ENCODE data around the gene INPP5J. TPM values are rescaled to one million over a fixed set of nuclear protein-coding genes. Genes with fewer than 3 reads are reported as not detected.
A peak's percentile ranks its signal among the peaks of the same experiment; 100 is the strongest.

The INPP5J gene
- total RNA-seq, 1 donor from 2014 or later, result 5.2 TPM

DNA sequence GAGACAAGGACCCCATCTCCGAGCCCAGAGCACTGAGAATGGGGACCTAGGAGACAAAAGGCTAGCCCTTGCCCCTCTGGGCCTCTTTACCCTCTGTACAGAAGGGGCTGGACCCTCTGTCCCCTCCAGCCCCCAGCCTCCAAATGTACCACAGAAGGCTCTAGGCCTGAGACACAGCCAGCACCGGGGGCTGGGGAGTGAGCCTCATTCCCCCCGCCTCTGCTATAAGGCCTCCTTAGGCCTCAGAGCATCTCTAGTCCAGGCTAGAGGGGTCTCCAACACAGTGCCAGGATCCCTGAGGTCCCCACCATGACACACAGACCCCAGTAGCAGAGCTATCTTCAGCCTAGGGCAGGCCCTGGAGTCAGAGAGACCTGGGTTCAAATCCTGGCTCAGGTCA is 36.8 kb upstream of the INPP5J start:
- Mint-ChIP-seq H3K4me3 (ENCODE audit: unreplicated experiment) (no peak overlapping the region), H3K27me3 (ENCODE audit: low read depth) (no peaks in the 10 kb centered on the region), H3K27ac (ENCODE audit: unreplicated experiment) (no peak overlapping the region), H3K36me3 (ENCODE audit: low read depth) (peaks cover 3% of the 10 kb centered on the region), H3K4me1 (ENCODE audit: low read depth) (peaks cover 35% of the 10 kb centered on the region), H3K9me3 (ENCODE audit: low read depth) (no peaks in the 10 kb centered on the region)
- DNase-seq (ENCODE audit: low spot score), result no peak
- TF ChIP-seq, protein P1, sequence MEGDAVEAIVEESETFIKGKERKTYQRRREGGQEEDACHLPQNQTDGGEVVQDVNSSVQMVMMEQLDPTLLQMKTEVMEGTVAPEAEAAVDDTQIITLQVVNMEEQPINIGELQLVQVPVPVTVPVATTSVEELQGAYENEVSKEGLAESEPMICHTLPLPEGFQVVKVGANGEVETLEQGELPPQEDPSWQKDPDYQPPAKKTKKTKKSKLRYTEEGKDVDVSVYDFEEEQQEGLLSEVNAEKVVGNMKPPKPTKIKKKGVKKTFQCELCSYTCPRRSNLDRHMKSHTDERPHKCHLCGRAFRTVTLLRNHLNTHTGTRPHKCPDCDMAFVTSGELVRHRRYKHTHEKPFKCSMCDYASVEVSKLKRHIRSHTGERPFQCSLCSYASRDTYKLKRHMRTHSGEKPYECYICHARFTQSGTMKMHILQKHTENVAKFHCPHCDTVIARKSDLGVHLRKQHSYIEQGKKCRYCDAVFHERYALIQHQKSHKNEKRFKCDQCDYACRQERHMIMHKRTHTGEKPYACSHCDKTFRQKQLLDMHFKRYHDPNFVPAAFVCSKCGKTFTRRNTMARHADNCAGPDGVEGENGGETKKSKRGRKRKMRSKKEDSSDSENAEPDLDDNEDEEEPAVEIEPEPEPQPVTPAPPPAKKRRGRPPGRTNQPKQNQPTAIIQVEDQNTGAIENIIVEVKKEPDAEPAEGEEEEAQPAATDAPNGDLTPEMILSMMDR (IDR thresholded peaks at IDR 0.05), result no peak

DNA sequence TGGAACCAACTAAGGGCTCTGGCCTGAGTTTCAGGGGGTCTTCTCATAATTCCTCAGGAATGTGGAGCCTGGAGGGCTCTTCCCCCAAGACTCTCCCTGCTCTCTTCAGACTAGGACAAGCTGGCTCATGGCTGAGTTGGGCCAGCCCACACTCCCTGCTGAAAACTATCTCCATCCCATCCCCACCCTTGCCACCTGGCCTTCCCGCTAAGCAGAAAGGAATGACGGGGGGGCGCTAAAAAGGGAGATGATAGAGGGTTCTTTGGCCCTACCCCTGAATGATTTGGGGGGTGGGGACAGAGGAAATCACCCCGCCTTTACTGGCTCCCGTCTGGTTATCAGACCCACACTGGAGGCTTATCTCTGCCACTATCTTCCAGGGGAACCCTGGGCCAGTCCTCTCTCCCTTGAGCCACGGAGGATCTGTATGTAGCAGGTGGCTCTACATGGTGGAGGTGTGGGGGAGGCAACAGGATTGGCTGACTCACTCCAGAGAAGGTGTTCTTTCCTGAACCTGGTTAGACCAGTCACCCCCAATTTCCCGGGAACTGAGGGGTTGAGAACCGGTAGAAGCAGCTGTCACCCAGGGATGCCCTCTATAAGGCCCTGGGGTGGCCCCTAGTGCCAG is 35.9 kb upstream of the INPP5J start:
- Mint-ChIP-seq H3K27ac (ENCODE audit: unreplicated experiment) (no peak overlapping the region), H3K36me3 (ENCODE audit: low read depth) (peaks cover 3% of the 10 kb centered on the region)
- no peak for DNase-seq (ENCODE audit: low spot score)

DNA sequence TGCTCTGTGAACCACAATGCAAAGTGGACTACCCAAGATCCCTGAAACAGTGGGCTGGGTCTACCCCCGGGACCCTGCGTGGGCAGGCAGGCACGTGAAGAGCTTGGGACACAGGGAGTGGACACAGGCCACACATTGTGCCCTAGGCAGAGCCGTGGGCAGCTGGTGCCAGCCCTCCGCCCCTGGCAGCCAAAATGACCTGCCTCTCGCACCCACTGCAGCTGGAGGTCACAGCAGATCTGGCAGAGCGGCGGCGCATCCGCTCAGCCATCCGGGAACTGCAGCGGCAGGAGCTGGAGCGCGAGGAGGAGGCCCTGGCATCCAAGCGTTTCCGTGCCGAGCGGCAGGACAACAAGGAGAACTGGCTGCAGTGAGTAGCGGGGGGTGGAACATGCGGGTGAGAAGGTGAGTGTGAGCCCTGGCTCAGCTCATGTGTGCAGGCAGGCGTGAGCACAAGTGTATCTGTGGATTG is 35.0 kb upstream of the INPP5J start:
- no peak overlapping the region for H3K4me3 Mint-ChIP-seq (ENCODE audit: unreplicated experiment)
- peaks cover 21% of the 10 kb centered on the region for H3K4me1 Mint-ChIP-seq (ENCODE audit: low read depth)
- DNase-seq (ENCODE audit: low spot score), result no peak
- no peaks in the 10 kb centered on the region for H3K27me3 Mint-ChIP-seq (ENCODE audit: low read depth)
- H3K36me3 Mint-ChIP-seq (ENCODE audit: low read depth), result peaks cover 6% of the 10 kb centered on the region
- H3K27ac Mint-ChIP-seq (ENCODE audit: unreplicated experiment), result peak overlapping the region; percentile 2
- no peaks in the 10 kb centered on the region for H3K9me3 Mint-ChIP-seq (ENCODE audit: low read depth)
- TF ChIP-seq, protein P1 (IDR thresholded peaks at IDR 0.05), result no peak

More for the DNA sequence above, 35.9 kb upstream of the INPP5J start:
- H3K4me3 Mint-ChIP-seq (ENCODE audit: unreplicated experiment), result no peak overlapping the region
- peaks cover 31% of the 10 kb centered on the region for H3K4me1 Mint-ChIP-seq (ENCODE audit: low read depth)
- H3K9me3 Mint-ChIP-seq (ENCODE audit: low read depth), result no peaks in the 10 kb centered on the region
- no peaks in the 10 kb centered on the region for H3K27me3 Mint-ChIP-seq (ENCODE audit: low read depth)
- TF ChIP-seq, protein P1 (IDR thresholded peaks at IDR 0.05), result no peak

DNA sequence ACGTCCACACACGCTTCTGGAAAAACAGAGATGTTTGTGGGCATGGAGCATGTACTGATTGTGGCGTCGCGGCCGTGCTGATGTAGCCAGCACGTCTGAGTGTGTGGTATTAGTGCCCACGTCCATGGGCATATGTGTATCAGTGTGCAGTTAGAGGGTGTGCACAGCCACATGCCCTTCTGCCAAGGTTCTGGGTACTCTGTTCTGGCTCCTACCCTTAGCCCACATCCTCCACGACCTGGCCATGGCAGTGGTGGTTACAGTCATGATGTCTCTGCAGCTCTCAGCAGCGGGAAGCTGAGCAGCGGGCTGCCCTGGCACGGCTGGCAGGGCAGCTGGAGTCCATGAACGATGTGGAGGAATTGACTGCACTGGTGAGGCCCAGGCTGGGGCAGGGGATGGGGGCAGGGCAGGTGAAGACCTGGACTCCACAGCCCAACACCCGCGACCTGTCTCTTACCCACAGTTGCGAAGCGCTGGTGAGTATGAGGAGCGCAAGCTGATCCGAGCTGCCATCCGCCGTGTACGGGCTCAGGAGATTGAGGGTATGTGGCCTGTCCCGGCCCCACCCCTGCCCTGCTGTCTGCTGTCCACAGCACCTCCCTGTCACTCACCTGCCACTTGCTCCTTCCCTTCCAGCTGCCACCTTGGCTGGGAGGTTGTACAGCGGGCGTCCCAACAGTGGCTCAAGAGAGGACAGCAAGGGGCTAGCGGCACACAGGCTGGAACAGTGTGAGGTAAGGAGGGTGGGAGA is 34.4 kb upstream of the INPP5J start:
- peaks cover 15% of the 10 kb centered on the region for H3K4me1 Mint-ChIP-seq (ENCODE audit: low read depth)
- H3K27ac Mint-ChIP-seq (ENCODE audit: unreplicated experiment), result no peak overlapping the region
- no peak overlapping the region for H3K4me3 Mint-ChIP-seq (ENCODE audit: unreplicated experiment)
- H3K9me3 Mint-ChIP-seq (ENCODE audit: low read depth), result no peaks in the 10 kb centered on the region
- peaks cover 6% of the 10 kb centered on the region for H3K36me3 Mint-ChIP-seq (ENCODE audit: low read depth)
- H3K27me3 Mint-ChIP-seq (ENCODE audit: low read depth), result no peaks in the 10 kb centered on the region
- DNase-seq (ENCODE audit: low spot score), result no peak
- TF ChIP-seq, protein P1 (IDR thresholded peaks at IDR 0.05), result no peak

DNA sequence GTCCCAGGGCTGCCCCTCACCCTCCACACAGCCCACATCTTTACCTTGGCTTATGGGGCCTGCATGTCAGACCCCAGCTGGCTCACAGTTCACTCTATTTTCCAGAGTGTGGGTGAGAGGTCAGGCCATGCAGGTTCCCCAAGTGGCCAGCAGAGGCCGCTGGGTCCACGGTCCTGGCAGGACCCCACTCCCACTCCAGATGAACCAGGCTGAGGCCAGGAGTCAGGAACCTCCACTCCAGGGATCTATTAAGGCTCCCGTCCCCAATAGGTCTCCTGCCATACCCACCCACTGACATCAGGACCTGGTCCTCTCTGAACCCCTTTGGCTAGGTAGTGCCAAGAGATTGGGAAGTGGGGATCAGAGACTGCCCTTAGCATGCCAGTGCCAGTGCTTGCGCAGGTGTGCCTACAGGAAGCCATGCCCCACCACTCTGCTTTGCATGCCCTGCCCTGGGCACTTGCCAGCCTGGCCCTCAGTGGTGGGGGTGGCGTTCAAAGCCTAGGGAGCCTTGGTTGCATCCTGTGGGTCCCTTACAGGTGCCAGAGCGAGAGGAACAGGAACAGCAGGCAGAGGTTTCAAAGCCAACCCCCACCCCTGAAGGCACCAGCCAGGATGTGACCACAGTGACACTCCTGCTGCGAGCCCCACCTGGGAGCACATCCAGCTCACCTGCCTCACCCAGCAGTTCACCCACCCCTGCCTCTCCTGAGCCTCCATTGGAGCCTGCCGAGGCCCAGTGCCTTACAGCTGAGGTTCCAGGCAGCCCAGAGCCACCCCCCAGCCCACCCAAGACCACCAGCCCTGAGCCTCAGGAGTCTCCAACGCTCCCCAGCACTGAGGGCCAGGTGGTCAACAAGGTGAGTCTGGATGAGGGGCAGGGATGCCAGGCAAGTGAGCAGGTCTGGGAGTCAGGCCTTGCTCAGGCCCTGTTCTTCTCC is 33.3 kb upstream of the INPP5J start:
- Mint-ChIP-seq H3K4me3 (ENCODE audit: unreplicated experiment) (no peak overlapping the region), H3K9me3 (ENCODE audit: low read depth) (no peaks in the 10 kb centered on the region), H3K27me3 (ENCODE audit: low read depth) (no peaks in the 10 kb centered on the region), H3K36me3 (ENCODE audit: low read depth) (peaks cover 6% of the 10 kb centered on the region), H3K4me1 (ENCODE audit: low read depth) (peaks cover 5% of the 10 kb centered on the region), H3K27ac (ENCODE audit: unreplicated experiment) (no peak overlapping the region)
- DNase-seq (ENCODE audit: low spot score), result no peak
- TF ChIP-seq, protein P1 (IDR thresholded peaks at IDR 0.05), result peak; percentile 84
